CD4-positive, CD25-positive, alpha-beta regulatory T cell (primary cell): ENCODE data around the gene MUC20. TPM values are rescaled to one million over a fixed set of nuclear protein-coding genes. Genes with fewer than 3 reads are reported as not detected.
"Not testable (repeated sequence)": the region's sequence is repeated elsewhere in the genome, so short reads cannot be mapped to it uniquely, and the experiment has no call there.

Experiments used
- ATAC-seq, 2 donors: fragments of 150-1000 bp; cut with Tn5 transposase; one replicate each; pipeline ENCODE4 v1.10.0; 2021; ENCODE audit warnings: low read depth in 2 of 2, moderate number of reproducible peaks in 2 of 2, moderate library complexity in 1 of 2
- DNase-seq, 3 donors: peaks; one replicate each; pipeline versions ENCODE4 v3.0.0 to v3.0.0-alpha.2; 2012 to 2022; ENCODE audit warnings: mixed read lengths in 1 of 3
- H3K27ac ChIP-seq: one replicate; pipeline ENCODE4 v1.7.0; 2013; ENCODE audit warnings: mild to moderate bottlenecking, low read length; ENCODE audit not compliant: insufficient read depth, poor library complexity, severe bottlenecking
- H3K27me3 ChIP-seq: one replicate; pipeline ENCODE4 v1.7.0; 2013; ENCODE audit warnings: low read length; ENCODE audit not compliant: control insufficient read depth, insufficient read depth
- H3K36me3 ChIP-seq: one replicate; pipeline ENCODE4 v1.7.0; 2013; ENCODE audit warnings: mild to moderate bottlenecking, low read length, moderate library complexity; ENCODE audit not compliant: control insufficient read depth, insufficient read depth
- H3K4me1 ChIP-seq: 2 replicates; pipeline ENCODE4 v1.7.0; 2013; ENCODE audit warnings: mild to moderate bottlenecking, low read length; ENCODE audit not compliant: insufficient read depth, control insufficient read depth, poor library complexity, severe bottlenecking
- H3K4me3 ChIP-seq: one replicate; pipeline ENCODE4 v1.7.0; 2013; ENCODE audit warnings: low read depth, mild to moderate bottlenecking, low read length, moderate library complexity
- H3K9me3 ChIP-seq, 2 experiments: 1 replicate in 1 of 2; 2 replicates in 1 of 2; pipeline ENCODE4 v1.7.0; 2013; ENCODE audit warnings: low read length in 2 of 2, mild to moderate bottlenecking in 1 of 2, moderate library complexity in 1 of 2; ENCODE audit not compliant: control insufficient read depth in 2 of 2
- H3K27ac Mint-ChIP-seq, 3 donors: one replicate each; pipeline ENCODE4 v1.8.0; 2020 to 2022; ENCODE audit warnings: mild to moderate bottlenecking in 3 of 3, mixed read lengths in 3 of 3, moderate library complexity in 2 of 3
- H3K27me3 Mint-ChIP-seq: one replicate; pipeline ENCODE4 v1.8.0; 2022; ENCODE audit warnings: mild to moderate bottlenecking, mixed read lengths
- H3K36me3 Mint-ChIP-seq: one replicate; pipeline ENCODE4 v1.8.0; 2020; ENCODE audit warnings: mixed read lengths
- H3K4me1 Mint-ChIP-seq, 4 donors: one replicate each; pipeline ENCODE4 v1.8.0; 2020 to 2022; ENCODE audit warnings: mixed read lengths in 4 of 4, mild to moderate bottlenecking in 1 of 4
- H3K4me3 Mint-ChIP-seq, 4 donors: one replicate each; pipeline ENCODE4 v1.8.0; 2020 to 2022; ENCODE audit warnings: mild to moderate bottlenecking in 4 of 4, mixed read lengths in 4 of 4, moderate library complexity in 3 of 4
- H3K9me3 Mint-ChIP-seq, 7 donors: one replicate each; pipeline ENCODE4 v1.8.0; 2020 to 2022; ENCODE audit warnings: mixed read lengths in 7 of 7, mild to moderate bottlenecking in 3 of 7, moderate library complexity in 2 of 7
- polyA plus RNA-seq, 4 donors: library from polyadenylated mRNA; unstranded; fragments of 300-500 nt; fragmentation: Illumina TruSeq; gene quantifications; one replicate each; pipeline ENCODE4 v1.2.3, GENCODE V29; 2021
- total RNA-seq: library from RNA; stranded (reverse); gene quantifications from one replicate; pipeline ENCODE4 v1.2.3, GENCODE V29; 2022

Gene MUC20, protein sequence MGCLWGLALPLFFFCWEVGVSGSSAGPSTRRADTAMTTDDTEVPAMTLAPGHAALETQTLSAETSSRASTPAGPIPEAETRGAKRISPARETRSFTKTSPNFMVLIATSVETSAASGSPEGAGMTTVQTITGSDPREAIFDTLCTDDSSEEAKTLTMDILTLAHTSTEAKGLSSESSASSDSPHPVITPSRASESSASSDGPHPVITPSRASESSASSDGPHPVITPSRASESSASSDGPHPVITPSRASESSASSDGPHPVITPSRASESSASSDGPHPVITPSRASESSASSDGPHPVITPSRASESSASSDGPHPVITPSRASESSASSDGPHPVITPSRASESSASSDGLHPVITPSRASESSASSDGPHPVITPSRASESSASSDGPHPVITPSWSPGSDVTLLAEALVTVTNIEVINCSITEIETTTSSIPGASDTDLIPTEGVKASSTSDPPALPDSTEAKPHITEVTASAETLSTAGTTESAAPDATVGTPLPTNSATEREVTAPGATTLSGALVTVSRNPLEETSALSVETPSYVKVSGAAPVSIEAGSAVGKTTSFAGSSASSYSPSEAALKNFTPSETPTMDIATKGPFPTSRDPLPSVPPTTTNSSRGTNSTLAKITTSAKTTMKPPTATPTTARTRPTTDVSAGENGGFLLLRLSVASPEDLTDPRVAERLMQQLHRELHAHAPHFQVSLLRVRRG
- total RNA-seq: 1.5 TPM
- polyA plus RNA-seq: under 1 TPM in 2 of 4 donors, not detected in 2; 0.14 to 0.47 TPM

GRCh38 chr3:195720831-195721506 lies at the start of gene MUC20:
TSS of gene MUC20 (plus strand) at chr3:195720978. CDS start at chr3:195721008, 30 bp downstream.
- not testable (repeated sequence) for H3K27me3 ChIP-seq, H3K9me3 Mint-ChIP-seq, H3K36me3 ChIP-seq, H3K4me1 Mint-ChIP-seq, DNase-seq, H3K4me1 ChIP-seq, H3K9me3 ChIP-seq, H3K27me3 Mint-ChIP-seq, H3K27ac ChIP-seq, H3K4me3 Mint-ChIP-seq, H3K4me3 ChIP-seq
- peak in 1 of 2 donors; percentile 17 for ATAC-seq
- peaks cover 21% of the 10 kb centered on the region for H3K36me3 Mint-ChIP-seq
- peak within 1 kb of the TSS in 2 of 3 donors; percentile 11 to 23 for H3K27ac Mint-ChIP-seq

DNA sequence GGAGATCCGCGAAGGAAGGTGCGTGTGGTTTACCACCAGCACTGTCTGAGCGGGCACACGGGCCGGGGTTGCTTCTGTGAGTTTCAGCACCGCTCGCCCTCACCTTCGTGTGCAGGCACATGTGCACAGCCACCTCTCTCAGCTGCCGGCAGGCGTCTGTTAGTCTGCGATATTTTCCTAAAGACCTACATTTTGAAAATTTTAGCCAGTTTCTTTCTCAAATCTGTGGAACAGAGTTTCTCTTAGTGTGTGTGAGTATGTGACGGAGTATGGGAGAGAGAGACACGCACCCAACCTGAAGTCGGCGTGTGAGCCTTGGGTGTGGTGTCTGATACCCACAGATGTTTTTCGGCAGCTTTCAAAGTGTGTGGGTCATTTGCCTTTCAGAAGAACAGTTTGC lies 49.5 kb upstream of the MUC20 start:
- H3K27ac ChIP-seq, H3K27me3 Mint-ChIP-seq, DNase-seq, H3K4me1 Mint-ChIP-seq, H3K27ac Mint-ChIP-seq, H3K9me3 Mint-ChIP-seq, H3K9me3 ChIP-seq, H3K27me3 ChIP-seq, ATAC-seq, H3K4me3 Mint-ChIP-seq, H3K4me1 ChIP-seq, H3K4me3 ChIP-seq: not testable (repeated sequence)
- peaks cover 26% of the 10 kb centered on the region for H3K36me3 Mint-ChIP-seq
- peaks cover 25% of the 10 kb centered on the region for H3K36me3 ChIP-seq

DNA sequence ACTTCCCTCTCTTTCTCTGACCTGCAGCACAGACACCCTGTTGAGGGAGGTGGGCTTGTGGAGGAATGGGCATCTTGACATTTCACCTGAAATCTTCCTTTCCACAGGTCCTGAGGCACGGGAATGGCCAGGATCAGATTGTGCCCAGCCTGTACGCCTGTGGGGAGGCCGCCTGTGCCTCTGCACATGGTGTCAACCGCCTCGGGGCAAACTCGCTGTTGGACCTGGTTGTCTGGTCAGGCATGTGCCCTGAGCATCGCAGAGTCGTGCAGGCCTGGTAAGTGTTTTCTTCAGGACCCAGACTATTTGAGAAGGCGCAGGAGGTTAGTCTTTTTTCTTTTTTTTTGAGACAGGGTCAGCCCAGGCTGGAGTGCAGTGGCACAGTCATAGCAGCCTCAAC lies 47.1 kb upstream of the MUC20 start:
- not testable (repeated sequence) for H3K4me1 Mint-ChIP-seq, H3K27ac Mint-ChIP-seq, H3K9me3 Mint-ChIP-seq, H3K4me1 ChIP-seq, H3K4me3 Mint-ChIP-seq, H3K27ac ChIP-seq, H3K27me3 Mint-ChIP-seq, H3K27me3 ChIP-seq, ATAC-seq, DNase-seq, H3K9me3 ChIP-seq, H3K4me3 ChIP-seq
- peaks cover 34% of the 10 kb centered on the region for H3K36me3 ChIP-seq
- peaks cover 29% of the 10 kb centered on the region for H3K36me3 Mint-ChIP-seq

DNA sequence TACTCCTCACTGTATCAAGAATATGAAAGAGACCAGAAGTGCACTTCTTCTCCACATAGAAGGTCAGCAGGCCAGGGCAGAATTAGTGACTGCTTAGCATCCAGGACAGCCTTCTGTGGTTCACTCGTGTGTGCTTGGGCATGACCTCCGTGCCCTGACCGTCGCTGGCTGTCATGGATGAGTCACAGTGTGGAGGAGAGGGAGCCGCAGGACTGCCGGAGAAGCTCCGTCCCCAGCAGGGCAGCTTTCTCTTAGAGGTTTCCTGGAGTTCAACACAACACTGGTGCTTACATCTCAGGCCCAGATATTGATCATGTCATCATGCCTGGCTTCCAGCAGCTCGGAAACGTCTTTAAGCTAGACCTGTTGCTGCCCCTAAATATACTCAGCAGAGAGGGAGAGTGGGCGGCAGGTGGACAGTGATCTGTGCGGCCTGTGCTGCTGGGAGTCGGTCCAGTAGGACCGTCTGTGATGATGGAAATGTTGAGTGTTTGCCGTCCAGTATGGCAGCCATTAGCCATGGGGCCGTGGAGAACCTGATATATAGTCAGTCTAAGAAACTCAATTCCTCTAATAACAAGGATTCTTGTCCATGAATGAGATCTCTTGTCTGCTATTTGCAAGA lies 42.3 kb upstream of the MUC20 start:
- ATAC-seq, H3K9me3 Mint-ChIP-seq, H3K4me3 ChIP-seq, DNase-seq, H3K4me3 Mint-ChIP-seq, H3K9me3 ChIP-seq, H3K27me3 ChIP-seq, H3K4me1 Mint-ChIP-seq, H3K27me3 Mint-ChIP-seq, H3K27ac ChIP-seq, H3K4me1 ChIP-seq, H3K27ac Mint-ChIP-seq: not testable (repeated sequence)
- peaks cover 35% of the 10 kb centered on the region for H3K36me3 ChIP-seq
- peaks cover 29% of the 10 kb centered on the region for H3K36me3 Mint-ChIP-seq

- H3K27ac ChIP-seq, H3K4me1 Mint-ChIP-seq, DNase-seq, H3K9me3 Mint-ChIP-seq, H3K27me3 Mint-ChIP-seq, H3K9me3 ChIP-seq, H3K27ac Mint-ChIP-seq, H3K4me3 Mint-ChIP-seq, H3K4me3 ChIP-seq, H3K27me3 ChIP-seq, H3K4me1 ChIP-seq: not testable (repeated sequence)
- peak in 1 of 2 donors; percentile 12 for ATAC-seq
- H3K36me3 ChIP-seq: peaks cover 32% of the 10 kb centered on the region
- H3K36me3 Mint-ChIP-seq: peaks cover 34% of the 10 kb centered on the region
Observed at GRCh38 chr3:195680690-195681089, 40.1 kb upstream of the MUC20 start.

GRCh38 chr3:195681458-195682103 lies 39.2 kb upstream of the MUC20 start:
- not testable (repeated sequence) for DNase-seq, H3K9me3 Mint-ChIP-seq, H3K27ac ChIP-seq, H3K4me3 Mint-ChIP-seq, H3K27me3 Mint-ChIP-seq, H3K4me1 Mint-ChIP-seq, H3K4me3 ChIP-seq, H3K27me3 ChIP-seq, H3K9me3 ChIP-seq, ATAC-seq, H3K4me1 ChIP-seq, H3K27ac Mint-ChIP-seq
- peaks cover 32% of the 10 kb centered on the region for H3K36me3 ChIP-seq
- peaks cover 42% of the 10 kb centered on the region for H3K36me3 Mint-ChIP-seq

GRCh38 chr3:195682104-195682742 lies 38.6 kb upstream of the MUC20 start:
- H3K27ac Mint-ChIP-seq, DNase-seq, H3K4me3 ChIP-seq, H3K4me1 Mint-ChIP-seq, H3K4me1 ChIP-seq, ATAC-seq, H3K9me3 ChIP-seq, H3K27me3 Mint-ChIP-seq, H3K9me3 Mint-ChIP-seq, H3K4me3 Mint-ChIP-seq, H3K27me3 ChIP-seq, H3K27ac ChIP-seq: not testable (repeated sequence)
- H3K36me3 Mint-ChIP-seq: peaks cover 43% of the 10 kb centered on the region
- H3K36me3 ChIP-seq: peaks cover 32% of the 10 kb centered on the region
